PFSK-1 (cell line): ENCODE measurements around the gene SLCO3A1.

Experiments
- FOXP2 ChIP-seq: optimal IDR thresholded peaks from 2 replicates; pipeline ENCODE3; 2011; ENCODE audit warnings: borderline replicate concordance, control low read depth, inconsistent platforms; ENCODE audit not compliant: insufficient read depth; ENCODE audit errors: extremely low read length, extremely low read depth
- POLR2AphosphoS5 ChIP-seq: IDR thresholded peaks from 2 replicates; pipeline ENCODE4 v1.6.1; 2012; ENCODE audit warnings: low read depth, mild to moderate bottlenecking, control low read depth, low read length, moderate library complexity
- REST ChIP-seq, 2 experiments: IDR thresholded peaks; 2 replicates each; pipeline versions ENCODE4 v1.6.1 to v1.8.0; 2011 to 2012; ENCODE audit warnings: low read depth in 2 of 2, low read length in 2 of 2, control low read depth in 1 of 2, inconsistent platforms in 1 of 2, mild to moderate bottlenecking in 1 of 2, moderate library complexity in 1 of 2; ENCODE audit not compliant: insufficient read depth in 1 of 2
- SIN3A ChIP-seq: IDR thresholded peaks from 2 replicates; pipeline ENCODE4 v1.6.1; 2012; ENCODE audit warnings: mild to moderate bottlenecking, low read length, moderate library complexity, borderline replicate concordance; ENCODE audit not compliant: insufficient read depth
- TAF1 ChIP-seq: IDR thresholded peaks from 2 replicates; pipeline ENCODE4 v1.6.1; 2012; ENCODE audit warnings: low read length, control low read depth, borderline replicate concordance; ENCODE audit not compliant: insufficient read depth

The SLCO3A1 gene

GRCh38 chr15:91866371-91866905, 12.9 kb downstream of the SLCO3A1 start:
- TF ChIP-seq REST (IDR thresholded peaks at IDR 0.05; ENCODE audit: insufficient read depth in 1 of 2, low read depth in 2 of 2, low read length in 2 of 2), result no peak
- TF ChIP-seq FOXP2, result no peak
- TF ChIP-seq TAF1, result no peak
- TF ChIP-seq POLR2AphosphoS5, result no peak

- no peak for TF ChIP-seq POLR2AphosphoS5
Measured at GRCh38 chr15:91866971-91867372, 13.5 kb downstream of the SLCO3A1 start.

GRCh38 chr15:91867581-91868026, 14.1 kb downstream of the SLCO3A1 start:
- TF ChIP-seq POLR2AphosphoS5 (no peak), TAF1 (no peak), FOXP2 (no peak), SIN3A (no peak), REST (IDR thresholded peaks at IDR 0.05; ENCODE audit: insufficient read depth in 1 of 2, low read depth in 2 of 2, low read length in 2 of 2) (no peak)

- TF ChIP-seq POLR2AphosphoS5 (no peak), REST (IDR thresholded peaks at IDR 0.05; ENCODE audit: insufficient read depth in 1 of 2, low read depth in 2 of 2, low read length in 2 of 2) (no peak), TAF1 (no peak), FOXP2 (no peak), SIN3A (no peak)
Measured at GRCh38 chr15:91870876-91871537, 17.5 kb downstream of the SLCO3A1 start.

- TF ChIP-seq TAF1, result no peak
- TF ChIP-seq POLR2AphosphoS5, result no peak
- TF ChIP-seq FOXP2, result no peak
- no peak for TF ChIP-seq SIN3A
- no peak for TF ChIP-seq REST (IDR thresholded peaks at IDR 0.05; ENCODE audit: insufficient read depth in 1 of 2, low read depth in 2 of 2, low read length in 2 of 2)
Measured at GRCh38 chr15:91871837-91872236, 18.3 kb downstream of the SLCO3A1 start.
